Activated gamma-delta T cell treated with Interleukin-2 at 50 U/mL for 16 hours (primary cell): ENCODE results near the gene AGER.

Experiments
- DNase-seq: peaks from one replicate; pipeline ENCODE4 v3.0.0-alpha.2; 2020

Gene AGER

GRCh38 chr6:32167761-32168262 lies 16.2 kb downstream of the AGER start:
- DNase-seq: no peak

GRCh38 chr6:32167154-32167760 lies 16.8 kb downstream of the AGER start:
- no peak for DNase-seq

GRCh38 chr6:32166411-32167061 lies 17.5 kb downstream of the AGER start:
- DNase-seq: no peak

- no peak for DNase-seq
These were observed 19.8 kb downstream of the AGER start, which contains the start of gene EGFL8 for GRCh38 chr6:32164295-32164694. Gene EGFL8, plus strand, starts transcription at chr6:32164595. Its CDS starts 1,571 bp downstream, at chr6:32166166.

GRCh38 chr6:32163559-32164258 lies 20.3 kb downstream of the AGER start:
- no peak for DNase-seq

- DNase-seq: no peak
These were observed 26.0 kb downstream of the AGER start for GRCh38 chr6:32158052-32158451.

GRCh38 chr6:32156891-32157290 lies 27.2 kb downstream of the AGER start:
- DNase-seq: no peak

- DNase-seq: peak; percentile 62
These were observed 29.4 kb downstream of the AGER start for GRCh38 chr6:32154514-32155161.

- peak; percentile 68 for DNase-seq
These were observed 30.2 kb downstream of the AGER start, which contains the start of gene PPT2 for GRCh38 chr6:32153564-32154513. Gene PPT2, plus strand, starts transcription at chr6:32154141. Its CDS starts 454 bp downstream, at chr6:32154595.

GRCh38 chr6:32152769-32153563 lies 31.1 kb downstream of the AGER start:
- no peak for DNase-seq

GRCh38 chr6:32151863-32152768 lies 31.9 kb downstream of the AGER start, which contains the start of gene PRRT1:
Gene PRRT1, minus strand, starts transcription at chr6:32151939. Its CDS starts 112 bp downstream, at chr6:32151827.
- no peak for DNase-seq

GRCh38 chr6:32151181-32151862 lies 32.7 kb downstream of the AGER start:
- DNase-seq: no peak

GRCh38 chr6:32149932-32150870 lies 33.9 kb downstream of the AGER start:
- DNase-seq: no peak

- DNase-seq: no peak
These were observed 34.8 kb downstream of the AGER start for GRCh38 chr6:32149092-32149755.

- DNase-seq: peak; percentile 69
These were observed 35.6 kb downstream of the AGER start for GRCh38 chr6:32148289-32149091.

- no peak for DNase-seq
These were observed 36.5 kb downstream of the AGER start for GRCh38 chr6:32147401-32148132.
